Activated naive CD8-positive, alpha-beta T cell treated with anti-CD3 and anti-CD28 coated beads, Interleukin-2, amount 50 U/mL, for 16 hours (primary cell): ENCODE data around the gene LAMA2.

Source experiments
- DNase-seq: peaks from one replicate; pipeline ENCODE4 v3.0.0-alpha.2; 2020; ENCODE audit warnings: low read depth, low spot score

Gene LAMA2

DNA sequence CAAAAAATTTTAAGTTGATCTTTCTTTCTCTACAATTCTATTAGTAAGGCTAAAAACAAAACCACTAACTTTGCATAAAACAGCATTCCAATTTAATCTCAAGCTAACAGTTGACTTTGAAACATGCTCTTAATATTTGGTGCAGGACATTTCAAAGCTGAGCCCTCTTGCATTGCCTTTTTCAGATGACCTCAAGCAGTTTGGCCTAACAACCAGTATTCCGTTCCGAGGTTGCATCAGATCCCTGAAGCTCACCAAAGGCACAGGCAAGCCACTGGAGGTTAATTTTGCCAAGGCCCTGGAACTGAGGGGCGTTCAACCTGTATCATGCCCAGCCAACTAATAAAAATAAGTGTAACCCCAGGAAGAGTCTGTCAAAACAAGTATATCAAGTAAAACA, 633.1 kb downstream of the LAMA2 start:
- no peak for DNase-seq

DNA sequence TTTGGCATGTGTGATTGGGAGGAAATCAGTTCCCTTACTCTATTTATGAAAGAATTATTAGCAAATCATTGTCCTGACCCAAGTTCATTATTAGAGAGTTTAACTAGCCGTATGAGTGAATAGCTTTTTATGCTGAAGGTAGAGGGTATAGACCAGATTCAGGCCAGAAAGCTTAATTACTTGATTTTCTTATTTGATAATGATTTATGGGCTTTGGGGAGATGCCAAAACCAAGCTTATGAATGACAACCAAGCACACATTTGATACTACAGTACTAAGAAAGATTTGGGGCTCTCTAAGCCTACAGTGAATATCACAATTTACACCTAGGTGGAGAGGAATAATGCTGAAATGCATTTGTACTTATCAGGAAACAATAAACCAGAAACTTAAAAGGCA, 633.8 kb downstream of the LAMA2 start:
- DNase-seq, result no peak

- no peak for DNase-seq
These were observed 634.4 kb downstream of the LAMA2 start for GRCh38 chr6:129517288-129517687.

GRCh38 chr6:129519750-129520149, 636.8 kb downstream of the LAMA2 start:
- no peak for DNase-seq

- no peak for DNase-seq
These were observed 639.0 kb downstream of the LAMA2 start for GRCh38 chr6:129521946-129522345.

DNA sequence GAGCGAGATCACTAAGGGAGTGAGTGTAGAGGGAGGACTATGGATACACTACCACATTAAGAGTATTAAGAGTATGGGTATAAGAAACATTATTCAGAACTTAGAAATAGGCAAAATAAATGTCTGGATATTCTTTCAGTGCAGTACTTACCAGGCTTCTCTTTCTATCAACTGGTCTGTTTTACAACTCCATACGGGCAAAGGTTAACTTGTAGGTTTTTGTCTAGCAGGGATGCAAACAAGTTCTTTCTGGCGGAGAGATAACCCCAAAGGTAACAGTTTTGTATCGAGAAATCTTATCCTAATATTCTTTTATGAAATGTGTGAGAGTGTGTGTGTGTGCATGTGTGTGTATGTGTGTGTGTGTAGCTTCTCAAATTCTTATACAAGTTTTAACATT, 640.9 kb downstream of the LAMA2 start:
- DNase-seq, result no peak

- no peak for DNase-seq
These were observed 642.1 kb downstream of the LAMA2 start for GRCh38 chr6:129525055-129525454.

GRCh38 chr6:129534926-129535325, 652.0 kb downstream of the LAMA2 start:
- DNase-seq, result no peak

DNA sequence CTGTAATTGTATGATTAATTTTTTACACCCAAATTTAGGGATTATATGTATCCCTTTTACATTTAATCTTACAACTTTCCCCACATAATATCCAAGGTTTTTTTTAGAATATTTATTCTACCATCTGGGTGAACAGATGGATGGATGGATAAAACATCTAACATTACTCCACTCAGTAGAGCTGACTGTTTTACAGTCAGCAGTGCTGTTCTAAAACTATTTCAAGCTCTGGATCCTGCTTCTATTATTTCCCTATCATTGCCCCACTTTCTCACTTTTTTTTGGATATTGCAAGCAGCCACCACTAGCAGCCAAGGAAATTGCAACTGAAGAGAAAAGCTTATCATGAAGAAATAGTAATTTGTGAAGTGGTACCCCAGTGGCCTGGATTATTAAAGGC, 653.3 kb downstream of the LAMA2 start:
- no peak for DNase-seq

- no peak for DNase-seq
These were observed 656.1 kb downstream of the LAMA2 start for GRCh38 chr6:129539032-129539431.

DNA sequence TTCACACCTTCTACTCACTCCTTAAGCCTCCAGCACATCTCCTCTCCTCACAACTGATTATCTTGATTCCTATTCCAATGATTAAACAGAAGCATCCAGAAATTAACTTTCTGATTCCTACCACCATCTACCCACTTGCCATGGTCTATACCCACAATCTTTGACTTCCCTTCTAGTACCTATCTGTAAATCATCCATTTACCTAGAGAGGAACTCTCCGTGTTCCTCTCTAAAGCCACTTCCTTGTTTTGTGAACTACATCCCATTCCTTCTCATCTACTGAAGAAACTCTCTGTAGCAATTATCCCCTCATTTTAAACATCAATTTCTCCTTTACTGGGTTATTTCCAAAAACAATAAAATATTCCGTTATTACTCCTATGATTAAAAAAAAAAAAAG, 659.8 kb downstream of the LAMA2 start:
- no peak for DNase-seq

DNA sequence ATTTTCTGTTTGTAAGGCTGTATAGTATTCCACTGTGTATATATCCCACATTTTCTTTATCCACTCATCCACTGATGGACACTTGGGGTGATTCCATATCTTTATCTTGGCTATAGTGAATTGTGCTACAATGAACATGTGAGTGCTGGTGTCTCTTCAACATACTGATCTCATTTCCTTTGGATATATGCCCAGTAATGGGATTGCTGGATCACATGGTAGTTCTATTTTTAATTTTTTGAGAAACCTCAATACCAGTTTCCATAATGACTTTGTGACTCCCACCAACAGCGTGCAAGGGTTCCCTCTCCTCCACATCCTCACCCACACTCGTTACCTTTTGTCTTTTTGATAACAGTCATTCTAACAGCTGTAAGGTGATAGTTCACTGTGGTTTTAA, 661.0 kb downstream of the LAMA2 start:
- no peak for DNase-seq

GRCh38 chr6:129544892-129545612, 662.1 kb downstream of the LAMA2 start:
- no peak for DNase-seq

- DNase-seq, result no peak
These were observed 663.8 kb downstream of the LAMA2 start for GRCh38 chr6:129546702-129547101.

DNA sequence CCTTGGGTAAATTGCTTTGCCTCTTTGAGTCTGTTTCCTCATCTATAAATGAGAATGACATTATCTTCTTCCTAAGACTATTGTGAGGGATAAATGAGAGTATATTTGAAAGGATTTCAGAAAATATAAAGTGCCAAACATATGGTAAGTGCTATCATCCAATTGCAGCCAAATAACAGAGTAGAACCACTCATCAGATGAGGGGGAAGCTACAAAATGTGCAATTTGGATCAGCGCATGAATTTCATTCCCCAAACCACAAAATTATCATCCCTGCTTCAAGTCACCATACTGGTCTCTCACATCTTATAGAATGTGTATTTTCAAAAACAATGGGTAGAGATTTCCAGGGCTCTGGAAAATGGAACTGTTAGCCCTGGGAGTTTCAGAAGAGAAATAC, 668.5 kb downstream of the LAMA2 start:
- DNase-seq, result no peak

DNA sequence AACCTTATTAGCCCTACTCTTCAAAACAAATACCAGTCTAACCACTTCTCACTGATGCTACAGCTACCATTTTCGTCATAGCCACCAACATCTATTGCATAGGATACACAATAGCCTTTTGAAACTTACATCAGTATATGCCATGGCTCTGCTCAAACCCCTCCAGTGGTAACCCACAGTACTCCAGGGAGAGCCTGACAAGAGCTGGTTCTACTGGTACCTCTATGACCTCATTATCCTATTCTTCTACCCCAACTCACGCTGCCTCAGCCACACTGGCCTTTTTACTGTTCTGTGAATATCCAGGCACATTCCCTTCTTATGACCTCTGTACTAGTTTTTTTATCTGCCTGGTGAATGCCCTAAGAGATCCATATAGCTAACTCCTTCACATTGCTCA, 669.5 kb downstream of the LAMA2 start:
- DNase-seq, result no peak

DNA sequence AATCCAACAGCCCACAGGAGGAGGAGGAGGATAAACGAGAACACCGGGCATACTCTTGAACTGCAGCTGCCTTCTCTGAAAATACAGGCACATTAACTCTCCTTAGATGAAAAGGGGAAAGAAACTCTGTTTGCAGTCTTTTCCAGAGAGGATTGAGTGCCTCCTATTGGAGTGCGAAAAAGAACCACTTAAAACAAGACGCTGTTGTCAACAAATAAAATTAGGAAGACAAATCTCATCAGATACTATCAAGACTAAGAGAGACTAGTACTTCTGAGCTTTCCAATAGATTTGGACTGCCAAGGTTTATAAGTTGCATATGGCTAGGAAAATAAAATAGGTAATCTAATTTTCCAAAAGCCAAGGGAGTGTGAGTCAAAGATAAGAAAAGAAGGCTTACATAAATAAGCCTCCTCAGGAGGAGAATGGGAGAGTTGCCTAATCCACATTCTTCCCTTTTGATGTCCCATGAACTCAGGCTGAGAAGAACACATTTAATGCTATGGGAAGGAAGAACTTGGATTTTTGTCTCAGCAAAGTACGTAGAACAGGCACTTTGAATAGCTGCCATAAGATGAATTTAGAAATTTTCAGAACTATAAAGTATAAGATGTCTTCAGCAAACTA, 672.4 kb downstream of the LAMA2 start:
- DNase-seq, result no peak

DNA sequence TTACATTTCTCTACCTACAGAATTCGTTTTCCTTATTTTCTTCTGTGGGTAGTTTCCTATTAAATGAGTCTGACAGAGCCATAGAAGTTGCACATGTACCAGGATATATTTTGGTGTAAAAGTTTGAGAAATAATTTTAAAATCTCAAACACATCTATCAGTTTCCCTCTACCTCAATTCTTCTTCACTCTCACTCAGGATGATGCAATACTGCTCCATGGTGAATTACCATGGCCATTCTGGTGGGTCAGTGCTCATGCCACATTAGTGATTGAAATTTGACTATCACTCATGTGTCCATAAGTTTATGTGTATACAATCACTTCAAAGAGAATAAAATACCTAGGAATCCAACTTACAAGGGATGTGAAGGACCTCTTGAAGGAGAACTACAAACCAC, 675.3 kb downstream of the LAMA2 start:
- DNase-seq, result no peak

DNA sequence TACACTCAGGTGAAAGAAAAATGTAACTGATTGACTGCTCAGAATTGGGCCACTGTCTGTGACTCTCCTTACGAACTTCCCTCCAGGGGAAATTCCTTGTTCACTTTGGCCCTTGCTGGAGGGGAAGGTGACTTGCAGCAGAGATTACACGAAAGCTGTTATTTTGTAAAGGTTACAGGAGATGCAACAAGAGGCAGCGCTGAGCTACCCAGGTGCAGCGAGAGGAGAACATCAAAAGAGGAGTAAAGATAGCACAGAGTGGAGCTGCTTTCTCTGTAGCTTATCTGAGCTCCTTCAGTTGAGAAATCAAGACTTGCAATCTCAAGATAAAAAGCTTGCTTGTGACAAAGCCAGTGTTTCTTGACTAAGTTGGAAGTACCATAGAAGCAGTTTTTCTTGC, 682.4 kb downstream of the LAMA2 start:
- DNase-seq, result no peak

- no peak for DNase-seq
These were observed 682.9 kb downstream of the LAMA2 start for GRCh38 chr6:129565811-129566210.
